Karpas-422 (cell line): ENCODE data around the gene BTBD2. TPM values are rescaled to one million over a fixed set of nuclear protein-coding genes. Genes with fewer than 3 reads are reported as not detected.

Experiments
- DNase-seq: peaks from one replicate; pipeline ENCODE4 v3.0.0-alpha.2; 2015
- H2AFZ ChIP-seq: fragments of 200-600 bp; sonication (generic); 2 replicates; pipeline ENCODE4 v1.6.1; 2014; ENCODE audit warnings: antibody characterized with exemption, low read length, mixed read lengths
- H3K27ac ChIP-seq: fragments of 200-600 bp; sonication (generic); 2 replicates; pipeline ENCODE4 v1.5.1; 2014; ENCODE audit warnings: mild to moderate bottlenecking, low read length, moderate library complexity
- H3K27me3 ChIP-seq: fragments of 200-600 bp; sonication (generic); 2 replicates; pipeline ENCODE4 v1.6.1; 2014; ENCODE audit warnings: low read length, mixed read lengths
- H3K36me3 ChIP-seq: fragments of 200-600 bp; sonication (generic); 2 replicates; pipeline ENCODE4 v1.6.1; 2014; ENCODE audit warnings: low read length, mixed read lengths; ENCODE audit not compliant: insufficient read depth
- H3K4me1 ChIP-seq: fragments of 200-600 bp; sonication (generic); 2 replicates; pipeline ENCODE4 v1.6.1; 2014; ENCODE audit warnings: mild to moderate bottlenecking, low read length, mixed read lengths
- H3K4me2 ChIP-seq: fragments of 200-600 bp; sonication (generic); 2 replicates; pipeline ENCODE4 v1.6.1; 2014; ENCODE audit warnings: low read length, low read depth, mild to moderate bottlenecking; ENCODE audit not compliant: poor library complexity, severe bottlenecking
- H3K4me3 ChIP-seq: fragments of 200-600 bp; sonication (generic); 2 replicates; pipeline ENCODE4 v1.5.1; 2014; ENCODE audit warnings: mild to moderate bottlenecking, antibody characterized with exemption, low read length, mixed read lengths
- H3K79me2 ChIP-seq: fragments of 200-600 bp; sonication (generic); 2 replicates; pipeline ENCODE4 v1.6.1; 2014; ENCODE audit warnings: mild to moderate bottlenecking, low read length, mixed read lengths
- H3K9ac ChIP-seq: fragments of 200-600 bp; sonication (generic); 2 replicates; pipeline ENCODE4 v1.6.0; 2014; ENCODE audit warnings: low read length
- H3K9me2 ChIP-seq: fragments of 200-600 bp; sonication (generic), shearing (Covaris generic); replicated peaks from 2 replicates; pipeline ENCODE4 v1.6.0; 2014; ENCODE audit warnings: mild to moderate bottlenecking, low read length, moderate library complexity; ENCODE audit not compliant: insufficient read depth
- H3K9me3 ChIP-seq: fragments of 300-700, 200-600 bp; sonication (generic); 2 replicates; pipeline ENCODE4 v1.6.1; 2014; ENCODE audit warnings: low read length, mixed read lengths
- H4K20me1 ChIP-seq: fragments of 200-600 bp; sonication (generic); 2 replicates; pipeline ENCODE4 v1.6.1; 2014; ENCODE audit warnings: mild to moderate bottlenecking, antibody characterized with exemption, low read length, low read depth; ENCODE audit not compliant: insufficient read depth
- total RNA-seq: library from RNA; depleted of rRNA; stranded (reverse); fragments of >200 nt; shearing (Covaris generic); gene quantifications from 2 replicates; pipeline ENCODE4 v1.2.3, GENCODE V29; 2014; ENCODE audit warnings: low replicate concordance

The BTBD2 gene
- total RNA-seq, 1 experiment from 2014 or later: 66.8 TPM

- Histone ChIP-seq H4K20me1 (no peaks in the 10 kb centered on the region), H3K4me3 (no peak overlapping the region), H3K36me3 (0 out of 2 replicates have a peak, but pooled peaks cover 4% of the 10 kb centered on the region), H3K27ac (no peak overlapping the region), H3K27me3 (no peaks in the 10 kb centered on the region), H3K9ac (no peak overlapping the region), H3K4me1 (no peaks in the 10 kb centered on the region), H3K79me2 (no peaks in the 10 kb centered on the region), H2AFZ (no peak overlapping the region), H3K4me2 (no peak overlapping the region), H3K9me2 (no peaks in the 10 kb centered on the region), H3K9me3 (no peaks in the 10 kb centered on the region)
- DNase-seq: no peak
These were observed 34.7 kb downstream of the BTBD2 start for GRCh38 chr19:1980809-1981181.

DNA sequence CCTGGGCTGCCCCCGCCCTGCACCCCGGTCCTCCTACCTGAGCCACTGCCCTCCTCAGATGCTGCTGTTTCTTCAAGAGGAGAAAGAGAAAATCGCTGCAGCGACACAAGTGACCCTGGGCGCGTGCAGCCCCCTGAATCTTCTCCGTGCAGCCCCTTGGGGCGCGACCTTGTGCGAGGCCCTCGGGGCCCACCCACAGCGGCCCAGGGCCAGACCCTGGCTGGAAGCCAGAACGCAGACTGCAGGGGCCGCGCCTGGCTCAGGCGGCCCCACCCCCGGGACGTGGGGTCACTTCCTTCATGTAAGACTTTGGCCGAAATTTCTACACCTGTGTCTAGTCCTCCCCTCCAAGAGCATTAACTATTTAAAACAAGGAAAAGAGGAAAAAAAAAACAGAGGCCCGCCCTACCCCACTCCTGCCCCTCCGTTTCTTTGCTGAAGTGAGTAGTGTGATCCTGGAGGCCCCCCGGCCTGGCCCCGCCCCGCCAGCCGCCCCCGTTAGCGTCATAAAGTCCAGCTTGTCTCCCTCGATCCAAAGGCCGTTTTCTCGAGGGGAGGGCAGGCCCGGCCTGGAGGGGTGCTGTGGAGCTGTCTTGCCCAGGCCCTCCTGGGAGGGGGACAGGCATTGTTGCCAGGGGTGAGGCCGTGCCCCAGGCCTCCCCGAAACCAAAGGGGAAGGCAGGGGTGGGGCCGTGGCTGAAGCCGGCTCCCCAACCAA, 35.3 kb downstream of the BTBD2 start:
- Histone ChIP-seq H3K4me3 (no peak overlapping the region), H3K4me1 (no peaks in the 10 kb centered on the region), H3K79me2 (no peaks in the 10 kb centered on the region), H3K4me2 (no peak overlapping the region), H3K27ac (no peak overlapping the region), H4K20me1 (no peaks in the 10 kb centered on the region), H3K36me3 (0 out of 2 replicates have a peak, but pooled peaks cover 4% of the 10 kb centered on the region), H3K27me3 (no peaks in the 10 kb centered on the region), H3K9ac (no peak overlapping the region), H3K9me3 (no peaks in the 10 kb centered on the region), H2AFZ (no peak overlapping the region), H3K9me2 (no peaks in the 10 kb centered on the region)
- DNase-seq: no peak

DNA sequence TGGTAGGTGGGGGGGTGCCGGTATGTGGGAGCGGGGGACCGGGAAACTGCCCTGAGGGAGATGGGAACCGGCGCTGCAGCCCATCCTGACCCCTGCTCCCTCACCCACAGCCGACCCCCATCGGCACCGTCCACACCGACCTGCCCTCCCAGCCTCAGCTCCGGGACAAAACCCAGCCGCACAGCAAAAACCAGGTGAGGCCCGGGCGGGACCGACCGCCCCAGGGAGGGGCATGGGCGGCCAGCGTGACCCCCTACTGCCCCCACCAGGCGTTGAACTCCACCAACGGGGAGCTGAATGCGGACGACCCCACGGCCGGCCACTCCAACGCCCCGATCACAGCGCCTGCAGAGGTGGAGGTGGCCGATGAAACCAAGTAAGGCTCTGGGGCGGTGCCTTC, 35.9 kb downstream of the BTBD2 start:
- Histone ChIP-seq H3K9ac (no peak overlapping the region), H3K36me3 (0 out of 2 replicates have a peak, but pooled peaks cover 4% of the 10 kb centered on the region), H2AFZ (no peak overlapping the region)

DNA sequence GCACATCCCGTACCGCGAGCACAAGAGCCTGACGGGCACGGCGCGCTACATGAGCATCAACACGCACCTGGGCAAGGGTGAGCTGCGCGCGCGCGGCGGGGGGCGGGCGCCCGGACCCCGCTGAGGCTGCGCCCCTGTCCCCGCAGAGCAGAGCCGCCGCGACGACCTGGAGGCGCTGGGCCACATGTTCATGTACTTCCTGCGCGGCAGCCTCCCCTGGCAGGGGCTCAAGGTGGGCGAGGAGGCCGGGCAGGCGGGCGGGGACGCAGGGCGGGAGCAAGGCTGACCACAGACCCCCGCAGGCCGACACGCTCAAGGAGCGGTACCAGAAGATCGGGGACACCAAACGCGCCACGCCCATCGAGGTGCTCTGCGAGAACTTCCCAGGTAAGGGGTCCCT, 36.5 kb downstream of the BTBD2 start:
- H3K4me2 ChIP-seq: no peak overlapping the region
- H3K4me1 ChIP-seq: no peaks in the 10 kb centered on the region
- H3K9ac ChIP-seq: no peak overlapping the region
- H3K27ac ChIP-seq: no peak overlapping the region
- H4K20me1 ChIP-seq: no peaks in the 10 kb centered on the region
- 0 out of 2 replicates have a peak, but pooled peaks cover 4% of the 10 kb centered on the region for H3K36me3 ChIP-seq
- H3K9me3 ChIP-seq: no peaks in the 10 kb centered on the region
- H3K27me3 ChIP-seq: no peaks in the 10 kb centered on the region
- H3K4me3 ChIP-seq: no peak overlapping the region
- no peaks in the 10 kb centered on the region for H3K9me2 ChIP-seq
- no peak for DNase-seq
- H2AFZ ChIP-seq: no peak overlapping the region
- peaks cover 6% of the 10 kb centered on the region for H3K79me2 ChIP-seq

More for the DNA sequence above, 35.9 kb downstream of the BTBD2 start:
- Histone ChIP-seq H3K4me2 (no peak overlapping the region), H3K27me3 (no peaks in the 10 kb centered on the region), H3K9me3 (no peaks in the 10 kb centered on the region), H4K20me1 (no peaks in the 10 kb centered on the region), H3K27ac (no peak overlapping the region), H3K79me2 (peaks cover under 1% of the 10 kb centered on the region; the same call in 1 of the 2 replicates), H3K4me1 (no peaks in the 10 kb centered on the region), H3K9me2 (no peaks in the 10 kb centered on the region), H3K4me3 (no peak overlapping the region)
- DNase-seq: no peak

DNA sequence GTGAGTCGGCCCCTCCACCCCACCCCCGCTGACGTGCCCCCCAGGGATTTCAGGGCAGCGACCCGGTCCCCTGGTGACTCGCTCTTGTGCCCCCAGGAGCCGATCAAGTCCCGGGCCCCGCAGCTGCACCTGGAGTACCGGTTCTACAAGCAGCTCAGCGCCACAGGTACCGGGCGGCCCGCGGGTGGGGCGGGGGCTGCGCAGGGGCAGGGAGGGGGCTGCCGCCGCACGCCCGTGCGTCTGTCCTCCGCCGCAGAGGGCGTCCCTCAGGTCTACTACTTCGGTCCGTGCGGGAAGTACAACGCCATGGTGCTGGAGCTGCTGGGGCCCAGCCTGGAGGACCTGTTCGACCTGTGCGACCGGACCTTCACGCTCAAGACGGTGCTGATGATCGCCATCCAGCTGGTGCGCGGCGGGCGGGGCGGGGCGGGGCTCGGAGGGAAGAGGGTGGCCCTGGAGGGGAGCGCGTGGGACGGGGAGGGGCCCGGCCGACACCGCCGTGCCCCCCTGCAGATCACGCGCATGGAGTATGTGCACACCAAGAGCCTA, 37.1 kb downstream of the BTBD2 start:
- no peak for DNase-seq
- Histone ChIP-seq H3K79me2 (peaks cover 10% of the 10 kb centered on the region), H3K9me2 (no peaks in the 10 kb centered on the region), H3K9me3 (no peaks in the 10 kb centered on the region), H3K4me3 (no peak overlapping the region), H3K36me3 (0 out of 2 replicates have a peak, but pooled peaks cover 4% of the 10 kb centered on the region), H2AFZ (no peak overlapping the region), H3K4me1 (no peaks in the 10 kb centered on the region), H3K27me3 (no peaks in the 10 kb centered on the region), H3K4me2 (no peak overlapping the region), H3K27ac (no peak overlapping the region), H4K20me1 (no peaks in the 10 kb centered on the region), H3K9ac (no peak overlapping the region)

DNA sequence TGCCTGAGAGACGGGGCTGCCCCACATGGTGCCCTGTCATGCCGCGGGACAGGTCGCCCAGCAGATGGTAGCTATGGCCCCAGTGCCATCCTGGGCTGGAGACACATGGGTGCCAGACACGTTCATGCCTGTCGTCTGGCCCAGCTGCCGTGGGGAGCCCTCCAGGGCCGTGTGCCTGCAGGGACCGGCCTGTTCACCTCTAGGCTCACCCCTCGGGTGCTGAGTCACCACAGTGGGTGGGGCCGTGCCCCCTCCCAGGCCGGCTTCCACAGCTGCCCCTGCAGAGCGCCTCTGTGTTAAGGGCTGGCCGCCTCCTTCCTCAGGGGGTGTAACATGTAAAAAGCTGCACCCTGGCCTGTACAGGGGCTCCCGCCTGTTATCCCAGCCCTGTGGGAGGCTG, 38.4 kb downstream of the BTBD2 start:
- no peak overlapping the region for H3K27ac ChIP-seq
- no peaks in the 10 kb centered on the region for H3K9me2 ChIP-seq
- H3K9ac ChIP-seq: no peak overlapping the region
- no peaks in the 10 kb centered on the region for H3K27me3 ChIP-seq
- no peaks in the 10 kb centered on the region for H3K9me3 ChIP-seq
- 0 out of 2 replicates have a peak, but pooled peaks cover 4% of the 10 kb centered on the region for H3K36me3 ChIP-seq
- no peak for DNase-seq
- H3K4me1 ChIP-seq: no peaks in the 10 kb centered on the region
- H3K4me2 ChIP-seq: no peak overlapping the region
- no peaks in the 10 kb centered on the region for H4K20me1 ChIP-seq
- peaks cover 15% of the 10 kb centered on the region for H3K79me2 ChIP-seq
- H3K4me3 ChIP-seq: no peak overlapping the region
- H2AFZ ChIP-seq: no peak overlapping the region

DNA sequence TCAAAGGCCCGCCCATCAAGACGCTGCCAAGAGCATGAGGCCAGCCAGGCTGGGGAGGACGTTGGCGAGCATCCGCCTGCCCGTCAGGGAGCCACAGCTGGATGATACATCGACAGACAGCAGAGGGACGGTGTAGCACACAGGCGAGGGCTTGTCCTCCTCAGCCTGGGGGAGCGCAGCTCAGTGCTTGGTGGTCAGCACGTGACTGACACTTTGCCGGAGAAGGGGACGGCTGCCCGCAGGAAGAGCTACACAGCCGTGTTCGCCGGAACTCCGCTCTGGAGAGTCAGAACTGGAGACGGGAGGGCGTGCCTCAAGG, 40.4 kb downstream of the BTBD2 start:
- Histone ChIP-seq H3K4me2 (no peak overlapping the region), H3K4me3 (no peak overlapping the region), H3K27me3 (no peaks in the 10 kb centered on the region), H3K4me1 (no peaks in the 10 kb centered on the region), H3K9ac (no peak overlapping the region), H3K79me2 (peaks cover 26% of the 10 kb centered on the region), H3K9me3 (no peaks in the 10 kb centered on the region), H4K20me1 (no peaks in the 10 kb centered on the region), H3K36me3 (0 out of 2 replicates have a peak, but pooled peaks cover 4% of the 10 kb centered on the region), H3K27ac (no peak overlapping the region), H2AFZ (no peak overlapping the region), H3K9me2 (no peaks in the 10 kb centered on the region)
- DNase-seq: no peak

GRCh38 chr19:1974381-1975161, 40.9 kb downstream of the BTBD2 start:
- Histone ChIP-seq H3K36me3 (0 out of 2 replicates have a peak, but pooled peaks cover 4% of the 10 kb centered on the region), H3K4me3 (no peak overlapping the region), H3K4me2 (no peak overlapping the region), H3K9ac (no peak overlapping the region), H4K20me1 (no peaks in the 10 kb centered on the region), H2AFZ (no peak overlapping the region), H3K27ac (no peak overlapping the region), H3K27me3 (no peaks in the 10 kb centered on the region), H3K9me3 (no peaks in the 10 kb centered on the region), H3K9me2 (no peaks in the 10 kb centered on the region), H3K79me2 (peaks cover 27% of the 10 kb centered on the region), H3K4me1 (no peaks in the 10 kb centered on the region)
- no peak for DNase-seq
